Activated B cell treated with CpG ODN at 0.5 μM for 24 hours (primary cell): ENCODE data around the gene BRAT1. TPM values are rescaled to one million over a fixed set of nuclear protein-coding genes. Genes with fewer than 3 reads are reported as not detected.

ENCODE experiments used
- ATAC-seq: fragments of 200-7000 bp; cut with Tn5 transposase; one replicate; pipeline ENCODE4 v1.10.0; 2021; ENCODE audit warnings: low read depth, mild to moderate bottlenecking, moderate library complexity
- CTCF ChIA-PET: fragments of 350-600 bp; sonication (Branson Sonifier 250); formaldehyde crosslinking; loops from one replicate; lab custom pipeline; 2021; ENCODE audit warnings: antibody characterized with exemption; lab: Charles Lee
- POLR2A ChIA-PET: fragments of 350-600 bp; sonication (Branson Sonifier 250); formaldehyde crosslinking; loops from one replicate; lab custom pipeline; 2021; ENCODE audit warnings: antibody characterized with exemption; lab: Charles Lee
- DNase-seq: peaks from one replicate; pipeline ENCODE4 v3.0.0; 2022
- H3K27ac Mint-ChIP-seq: one replicate; pipeline ENCODE4 v1.8.0; 2020; ENCODE audit warnings: mixed read lengths
- H3K27me3 Mint-ChIP-seq: one replicate; pipeline ENCODE4 v1.8.0; 2021; ENCODE audit warnings: mixed read lengths
- H3K36me3 Mint-ChIP-seq: one replicate; pipeline ENCODE4 v1.8.0; 2021; ENCODE audit warnings: low read depth, mixed read lengths
- H3K4me1 Mint-ChIP-seq: one replicate; pipeline ENCODE4 v1.8.0; 2021; ENCODE audit warnings: mixed read lengths
- H3K4me3 Mint-ChIP-seq: one replicate; pipeline ENCODE4 v1.8.0; 2020; ENCODE audit warnings: mild to moderate bottlenecking, mixed read lengths
- H3K9me3 Mint-ChIP-seq: one replicate; pipeline ENCODE4 v1.8.0; 2020; ENCODE audit warnings: mixed read lengths
- intact Hi-C: fragments of 100-400 bp; cut with micrococcal nuclease; formaldehyde crosslinking; loops from one replicate; pipeline ENCODE4 v1.15.1; 2024
- total RNA-seq: library from RNA; stranded (reverse); gene quantifications from 2 replicates; pipeline ENCODE4 v1.2.3, GENCODE V29; 2022
- TF ChIP-seq, protein P1 (sequence below): fragments of 200-600 bp; IDR thresholded peaks from one replicate; pipeline ENCODE4 v1.8.0; 2022; ENCODE audit warnings: antibody characterized with exemption, mild to moderate bottlenecking

The BRAT1 gene
- total RNA-seq, 1 donor from 2014 or later, result 31.7 TPM

GRCh38 chr7:2583798-2584580 is 28.7 kb upstream of the BRAT1 start:
- DNase-seq, result no peak
- Mint-ChIP-seq H3K27ac (no peak overlapping the region), H3K4me1 (peaks cover 4% of the 10 kb centered on the region), H3K9me3 (no peaks in the 10 kb centered on the region), H3K4me3 (no peak overlapping the region), H3K27me3 (no peaks in the 10 kb centered on the region), H3K36me3 (peaks cover 3% of the 10 kb centered on the region)
- TF ChIP-seq, protein P1, sequence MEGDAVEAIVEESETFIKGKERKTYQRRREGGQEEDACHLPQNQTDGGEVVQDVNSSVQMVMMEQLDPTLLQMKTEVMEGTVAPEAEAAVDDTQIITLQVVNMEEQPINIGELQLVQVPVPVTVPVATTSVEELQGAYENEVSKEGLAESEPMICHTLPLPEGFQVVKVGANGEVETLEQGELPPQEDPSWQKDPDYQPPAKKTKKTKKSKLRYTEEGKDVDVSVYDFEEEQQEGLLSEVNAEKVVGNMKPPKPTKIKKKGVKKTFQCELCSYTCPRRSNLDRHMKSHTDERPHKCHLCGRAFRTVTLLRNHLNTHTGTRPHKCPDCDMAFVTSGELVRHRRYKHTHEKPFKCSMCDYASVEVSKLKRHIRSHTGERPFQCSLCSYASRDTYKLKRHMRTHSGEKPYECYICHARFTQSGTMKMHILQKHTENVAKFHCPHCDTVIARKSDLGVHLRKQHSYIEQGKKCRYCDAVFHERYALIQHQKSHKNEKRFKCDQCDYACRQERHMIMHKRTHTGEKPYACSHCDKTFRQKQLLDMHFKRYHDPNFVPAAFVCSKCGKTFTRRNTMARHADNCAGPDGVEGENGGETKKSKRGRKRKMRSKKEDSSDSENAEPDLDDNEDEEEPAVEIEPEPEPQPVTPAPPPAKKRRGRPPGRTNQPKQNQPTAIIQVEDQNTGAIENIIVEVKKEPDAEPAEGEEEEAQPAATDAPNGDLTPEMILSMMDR, result no peak
- POLR2A ChIA-PET, result no interaction called here
- CTCF ChIA-PET, result no interaction called here
- no peak for ATAC-seq
- intact Hi-C loops, result no loop called here

DNA sequence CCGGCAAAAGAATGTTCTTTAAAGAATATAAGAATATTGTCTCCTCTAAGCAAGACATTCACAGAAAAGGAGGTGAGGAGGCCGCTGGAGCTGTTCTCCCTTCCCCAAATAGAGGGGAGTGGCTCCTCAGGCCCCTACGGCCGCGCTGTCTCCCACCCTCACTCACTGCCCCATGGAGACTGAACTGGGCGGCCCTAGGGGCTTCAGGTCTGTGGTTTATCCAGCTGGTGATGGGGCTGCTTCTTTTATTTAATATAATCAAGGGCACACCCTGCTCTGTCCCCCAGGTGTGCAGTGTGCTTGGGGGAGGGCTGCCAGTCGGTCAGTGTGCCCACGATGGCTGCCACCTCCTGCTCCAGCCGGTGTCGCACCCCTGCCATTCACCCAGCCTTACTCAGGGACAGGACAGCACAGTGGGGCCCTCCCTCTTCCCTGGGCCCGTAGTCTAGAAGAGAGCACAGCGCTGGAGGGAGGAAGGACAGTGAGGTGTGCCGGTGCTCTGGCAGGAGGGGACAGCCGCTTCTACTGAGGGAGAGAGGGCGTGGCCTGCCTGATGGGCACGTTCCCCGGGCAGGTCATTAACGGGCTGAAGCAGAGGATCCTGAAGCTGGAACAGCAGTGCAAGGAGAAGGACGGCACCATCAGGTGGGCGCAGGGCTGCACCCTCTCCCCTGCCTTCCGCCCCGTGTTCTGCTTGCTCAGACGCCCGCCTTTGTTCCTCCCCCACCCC is 26.8 kb upstream of the BRAT1 start:
- H3K27ac Mint-ChIP-seq, result no peak overlapping the region
- H3K4me3 Mint-ChIP-seq, result no peak overlapping the region
- ATAC-seq, result no peak
- peaks cover 4% of the 10 kb centered on the region for H3K4me1 Mint-ChIP-seq
- peaks cover 3% of the 10 kb centered on the region for H3K36me3 Mint-ChIP-seq
- H3K9me3 Mint-ChIP-seq, result no peaks in the 10 kb centered on the region
- POLR2A ChIA-PET, result interaction anchor here (0.6 kb wide), 1 partner anchor 14 kb away, joined by 6 read pairs; no protein-coding TSS in a partner anchor
- no peak for DNase-seq
- CTCF ChIA-PET, result no interaction called here
- no peaks in the 10 kb centered on the region for H3K27me3 Mint-ChIP-seq
- TF ChIP-seq, protein P1, result no peak
- intact Hi-C loops, result no loop called here

DNA sequence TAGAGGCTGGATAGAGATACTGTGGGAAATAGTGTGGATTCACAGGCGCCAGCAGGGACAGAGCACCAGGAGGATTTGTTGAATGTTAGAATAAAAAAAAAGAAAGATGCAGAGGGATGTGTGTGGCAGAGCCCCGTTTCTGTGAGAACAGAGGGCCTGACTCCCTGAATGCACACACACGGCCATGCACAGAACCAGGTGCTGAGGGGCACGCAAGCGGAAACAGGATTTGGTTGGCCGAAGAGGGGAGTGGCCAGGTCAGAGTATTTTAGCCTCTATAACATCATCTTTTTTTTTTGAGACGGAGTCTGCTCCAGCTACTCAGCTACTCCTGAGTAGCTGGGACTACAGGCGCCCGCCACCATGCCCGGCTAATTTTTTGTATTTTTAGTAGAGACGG is 25.3 kb upstream of the BRAT1 start:
- Mint-ChIP-seq H3K36me3 (peaks cover 3% of the 10 kb centered on the region), H3K4me1 (peaks cover 4% of the 10 kb centered on the region), H3K4me3 (no peak overlapping the region), H3K9me3 (no peaks in the 10 kb centered on the region), H3K27me3 (no peaks in the 10 kb centered on the region), H3K27ac (no peak overlapping the region)
- intact Hi-C loops, result no loop called here
- ChIA-PET CTCF (no interaction called here), POLR2A (no interaction called here)
- TF ChIP-seq, protein P1, result no peak
- ATAC-seq (no peak), DNase-seq (no peak)

DNA sequence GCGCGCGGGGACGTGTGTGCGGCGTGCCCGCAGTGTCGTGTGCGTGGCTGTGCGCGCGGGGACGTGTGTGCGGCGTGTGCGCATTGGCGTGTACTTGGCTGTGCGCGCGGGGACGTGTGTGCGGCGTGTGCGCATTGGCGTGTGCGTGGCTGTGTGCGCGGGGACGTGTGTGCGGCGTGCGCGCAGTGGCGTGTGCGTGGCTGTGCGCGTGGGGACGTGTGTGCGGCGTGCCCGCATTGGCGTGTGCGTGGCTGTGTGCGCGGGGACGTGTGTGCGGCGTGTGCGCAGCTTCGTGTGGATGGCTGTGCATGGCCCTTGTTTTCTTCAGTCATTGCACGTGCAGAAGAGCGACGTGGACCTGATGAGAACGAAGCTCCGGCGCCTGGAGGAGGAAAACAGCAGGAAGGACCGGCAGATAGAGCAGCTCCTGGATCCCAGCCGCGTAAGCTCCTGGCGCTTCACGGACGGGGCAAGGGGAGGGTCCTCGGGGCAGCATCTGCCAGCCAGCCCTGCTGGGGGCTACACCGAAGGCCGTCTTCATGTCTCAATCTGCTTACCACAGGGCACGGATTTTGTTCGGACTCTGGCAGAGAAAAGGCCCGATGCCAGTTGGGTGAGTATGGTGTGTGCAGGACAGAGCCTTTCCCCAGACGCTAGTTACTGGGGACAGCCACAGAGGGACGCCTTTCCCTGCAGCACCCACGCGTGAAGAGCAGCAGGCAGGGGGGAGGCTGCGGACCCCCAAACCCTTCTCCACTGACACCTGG is 22.8 kb upstream of the BRAT1 start:
- H3K27me3 Mint-ChIP-seq, result no peaks in the 10 kb centered on the region
- no peaks in the 10 kb centered on the region for H3K9me3 Mint-ChIP-seq
- TF ChIP-seq, protein P1, result no peak
- H3K4me3 Mint-ChIP-seq, result no peak overlapping the region
- DNase-seq (no peak), ATAC-seq (no peak)
- CTCF ChIA-PET, result no interaction called here
- no peak overlapping the region for H3K27ac Mint-ChIP-seq
- intact Hi-C loops, result no loop called here
- peaks cover under 1% of the 10 kb centered on the region for H3K36me3 Mint-ChIP-seq
- peaks cover 12% of the 10 kb centered on the region for H3K4me1 Mint-ChIP-seq
- POLR2A ChIA-PET, result no interaction called here
